Naive thymus-derived CD8-positive, alpha-beta T cell (primary cell): Measurements from ENCODE around the gene SBF1. TPM values are rescaled to one million over a fixed set of nuclear protein-coding genes. Genes with fewer than 3 reads are reported as not detected.
"Not testable (repeated sequence)": the region's sequence is repeated elsewhere in the genome, so short reads cannot be mapped to it uniquely, and the experiment has no call there.

Experiments
- ATAC-seq, 2 donors: fragments of 150-1000 bp; cut with Tn5 transposase in 1 of 2; sonication (Bioruptor Pico), chemical (Tn5 transposase) in 1 of 2; 1 replicate in 1 of 2; 2 replicates in 1 of 2; pipeline ENCODE4 v1.10.0; 2021; ENCODE audit warnings: mild to moderate bottlenecking in 2 of 2, moderate library complexity in 2 of 2
- POLR2A ChIA-PET: fragments of 350-600 bp; sonication (Branson Sonifier 250); formaldehyde crosslinking; loops from one replicate; lab custom pipeline; 2021; ENCODE audit warnings: antibody characterized with exemption; lab: Charles Lee
- DNase-seq, 10 donors: peaks; one replicate each; pipeline versions ENCODE4 v3.0.0 to v3.0.0-alpha.2; 2020 to 2022
- H3K27ac Mint-ChIP-seq, 10 donors: one replicate each; pipeline ENCODE4 v1.8.0; 2020 to 2022; ENCODE audit warnings: mild to moderate bottlenecking in 10 of 10, mixed read lengths in 10 of 10, moderate library complexity in 4 of 10, inconsistent platforms in 1 of 10
- H3K27me3 Mint-ChIP-seq, 5 donors: one replicate each; pipeline ENCODE4 v1.8.0; 2021 to 2022; ENCODE audit warnings: mixed read lengths in 5 of 5
- H3K36me3 Mint-ChIP-seq, 3 donors: one replicate each; pipeline ENCODE4 v1.8.0; 2020 to 2022; ENCODE audit warnings: mixed read lengths in 3 of 3, mild to moderate bottlenecking in 2 of 3, inconsistent platforms in 1 of 3
- H3K4me1 Mint-ChIP-seq, 4 donors: one replicate each; pipeline ENCODE4 v1.8.0; 2021 to 2022; ENCODE audit warnings: mixed read lengths in 4 of 4
- H3K4me3 Mint-ChIP-seq, 10 donors: one replicate each; pipeline ENCODE4 v1.8.0; 2020 to 2022; ENCODE audit warnings: mild to moderate bottlenecking in 10 of 10, mixed read lengths in 10 of 10, moderate library complexity in 6 of 10, inconsistent platforms in 1 of 10
- H3K9me3 Mint-ChIP-seq, 9 donors: one replicate each; pipeline ENCODE4 v1.8.0; 2020 to 2022; ENCODE audit warnings: mixed read lengths in 9 of 9, mild to moderate bottlenecking in 3 of 9, inconsistent platforms in 1 of 9, moderate library complexity in 1 of 9
- polyA plus RNA-seq, 3 donors: library from polyadenylated mRNA; unstranded; fragments of 300-500 nt; fragmentation: Illumina TruSeq; gene quantifications; one replicate each; pipeline ENCODE4 v1.2.3, GENCODE V29; 2021
- total RNA-seq, 8 experiments: library from RNA in 2 of 8; stranded (reverse) in 2 of 8; gene quantifications; one replicate each; pipeline ENCODE4 v1.2.3 and lab custom pipeline; 2021 to 2026

Gene SBF1, protein sequence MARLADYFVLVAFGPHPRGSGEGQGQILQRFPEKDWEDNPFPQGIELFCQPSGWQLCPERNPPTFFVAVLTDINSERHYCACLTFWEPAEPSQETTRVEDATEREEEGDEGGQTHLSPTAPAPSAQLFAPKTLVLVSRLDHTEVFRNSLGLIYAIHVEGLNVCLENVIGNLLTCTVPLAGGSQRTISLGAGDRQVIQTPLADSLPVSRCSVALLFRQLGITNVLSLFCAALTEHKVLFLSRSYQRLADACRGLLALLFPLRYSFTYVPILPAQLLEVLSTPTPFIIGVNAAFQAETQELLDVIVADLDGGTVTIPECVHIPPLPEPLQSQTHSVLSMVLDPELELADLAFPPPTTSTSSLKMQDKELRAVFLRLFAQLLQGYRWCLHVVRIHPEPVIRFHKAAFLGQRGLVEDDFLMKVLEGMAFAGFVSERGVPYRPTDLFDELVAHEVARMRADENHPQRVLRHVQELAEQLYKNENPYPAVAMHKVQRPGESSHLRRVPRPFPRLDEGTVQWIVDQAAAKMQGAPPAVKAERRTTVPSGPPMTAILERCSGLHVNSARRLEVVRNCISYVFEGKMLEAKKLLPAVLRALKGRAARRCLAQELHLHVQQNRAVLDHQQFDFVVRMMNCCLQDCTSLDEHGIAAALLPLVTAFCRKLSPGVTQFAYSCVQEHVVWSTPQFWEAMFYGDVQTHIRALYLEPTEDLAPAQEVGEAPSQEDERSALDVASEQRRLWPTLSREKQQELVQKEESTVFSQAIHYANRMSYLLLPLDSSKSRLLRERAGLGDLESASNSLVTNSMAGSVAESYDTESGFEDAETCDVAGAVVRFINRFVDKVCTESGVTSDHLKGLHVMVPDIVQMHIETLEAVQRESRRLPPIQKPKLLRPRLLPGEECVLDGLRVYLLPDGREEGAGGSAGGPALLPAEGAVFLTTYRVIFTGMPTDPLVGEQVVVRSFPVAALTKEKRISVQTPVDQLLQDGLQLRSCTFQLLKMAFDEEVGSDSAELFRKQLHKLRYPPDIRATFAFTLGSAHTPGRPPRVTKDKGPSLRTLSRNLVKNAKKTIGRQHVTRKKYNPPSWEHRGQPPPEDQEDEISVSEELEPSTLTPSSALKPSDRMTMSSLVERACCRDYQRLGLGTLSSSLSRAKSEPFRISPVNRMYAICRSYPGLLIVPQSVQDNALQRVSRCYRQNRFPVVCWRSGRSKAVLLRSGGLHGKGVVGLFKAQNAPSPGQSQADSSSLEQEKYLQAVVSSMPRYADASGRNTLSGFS (N-terminal part only)
- 100 to 1,000 TPM; 221 to 222 TPM for total RNA-seq
- 10 to 100 TPM; 17.1 to 37.4 (median 17.6) TPM for polyA plus RNA-seq
- total RNA-seq (lab: John Stamatoyannopoulos, UW), result 380 to 764 (median 452) reads per million in 6 experiments

DNA sequence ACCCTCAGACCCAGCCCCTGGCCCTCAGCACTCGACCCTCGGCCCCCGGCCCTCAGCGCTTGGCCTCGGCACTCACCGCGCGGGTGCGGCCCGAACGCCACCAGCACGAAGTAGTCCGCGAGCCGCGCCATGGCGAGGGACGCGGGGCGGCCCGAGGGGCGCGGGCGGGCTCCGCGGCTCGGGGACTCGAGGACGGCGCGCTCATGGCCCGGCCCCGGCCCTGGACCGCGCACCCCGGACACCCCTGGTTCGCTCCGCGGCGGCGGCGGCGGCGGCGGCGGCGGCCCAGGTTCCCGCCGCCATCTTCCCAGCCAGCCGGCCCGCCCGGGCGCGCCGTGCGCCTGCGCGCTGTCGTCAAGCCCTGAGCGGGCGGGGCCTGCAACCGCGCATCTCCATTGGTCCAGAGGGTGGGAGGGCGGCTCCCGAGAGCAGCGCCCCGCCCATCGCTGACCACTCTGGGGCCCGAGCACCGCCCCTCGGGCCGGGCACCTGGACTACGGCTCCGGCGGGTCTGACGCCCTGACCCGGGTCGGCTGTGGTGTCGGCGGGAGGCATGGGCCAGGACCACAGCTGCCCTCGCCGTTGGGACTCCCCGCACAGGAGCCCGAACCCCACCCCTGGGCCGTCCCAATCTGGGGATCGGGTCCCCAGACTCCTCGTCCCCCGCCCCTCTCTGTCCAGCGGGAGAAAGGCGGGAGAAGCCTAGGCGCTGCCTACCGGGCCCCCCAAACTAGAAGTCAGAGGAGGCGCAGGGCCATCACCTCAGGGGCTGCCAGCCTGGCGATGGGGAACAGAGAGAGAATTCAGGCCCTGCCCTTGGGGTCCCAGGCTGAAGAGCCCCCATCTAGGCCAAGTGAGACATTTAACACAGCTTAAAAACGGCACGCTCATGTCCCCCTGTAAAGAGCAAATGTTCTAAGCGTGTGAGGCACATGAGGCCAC is at the start of gene SBF1:
Gene SBF1, minus strand, starts transcription at position 326 of the 942 bp plus-strand sequence. Its CDS starts 195 bp downstream, at position 131.
- Mint-ChIP-seq H3K27me3 (peaks cover 0 to 4% (median 0%) of the 10 kb centered on the region in 5 donors), H3K4me3 (peak within 1 kb of the TSS; percentile 86 to 98 (median 94)), H3K9me3 (peaks cover 0 to 2% (median 0%) of the 10 kb centered on the region in 9 donors), H3K27ac (peak within 1 kb of the TSS; percentile 89 to 98 (median 96)), H3K4me1 (peaks cover 23 to 51% (median 49%) of the 10 kb centered on the region in 4 donors), H3K36me3 (peaks cover 0 to 5% (median 2%) of the 10 kb centered on the region in 3 donors)
- ATAC-seq, result peak; percentile 66
- DNase-seq, result peak; percentile 74 to 91 (median 86)
- POLR2A ChIA-PET, result interaction anchor here (0.8 to 1.7 kb wide), 3 partner anchors 10 to 33 kb away, joined by 3 to 5 read pairs (median 4); partner anchors contain the start of genes LMF2 and NCAPH2

DNA sequence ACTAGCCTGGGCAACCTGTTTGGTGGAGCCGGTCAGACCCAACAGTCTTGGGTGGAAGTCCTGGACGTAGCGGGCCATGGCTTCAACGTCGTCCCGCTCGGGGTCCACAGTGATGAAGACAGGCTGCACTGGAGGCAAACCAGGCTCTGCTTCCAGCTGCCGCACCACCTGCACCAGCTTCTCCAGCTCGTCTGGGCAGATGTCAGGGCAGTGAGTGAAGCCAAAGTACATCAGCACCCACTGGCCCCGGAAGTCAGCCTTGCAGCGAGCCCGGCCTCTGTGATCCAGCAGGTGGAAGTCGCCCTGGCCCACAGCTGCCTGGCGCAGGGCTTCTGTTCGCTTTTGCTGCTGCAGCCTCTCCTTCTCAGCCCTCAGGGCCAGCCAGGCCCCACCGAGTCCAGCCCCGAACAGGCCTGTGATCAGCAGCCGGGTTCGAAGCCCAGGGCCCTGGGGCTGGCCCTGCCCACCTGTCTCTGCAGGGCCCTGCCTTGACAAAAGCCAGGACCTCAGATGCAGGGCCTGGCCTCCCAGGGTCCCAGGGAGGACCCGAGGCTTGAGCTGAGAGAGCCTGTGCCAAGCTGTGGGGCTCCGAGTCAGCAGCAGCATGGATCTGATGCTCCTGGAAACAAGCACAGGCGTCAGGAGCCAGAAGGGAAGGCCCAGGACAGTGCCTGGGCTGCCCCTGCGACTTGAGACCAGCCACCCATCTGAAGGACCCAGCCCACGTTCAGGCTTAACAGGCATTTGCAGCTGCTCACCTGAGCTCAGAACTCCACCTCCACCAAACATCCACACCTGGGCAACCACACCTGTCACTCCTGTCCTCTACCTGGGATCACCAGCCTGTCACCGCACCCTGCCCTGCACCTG is 49.2 kb upstream of the SBF1 start:
- Mint-ChIP-seq H3K36me3 (peaks cover 0 to 19% (median 0%) of the 10 kb centered on the region in 3 donors), H3K4me1 (peaks cover 18 to 38% (median 32%) of the 10 kb centered on the region in 4 donors), H3K4me3 (peak overlapping the region; percentile 72 to 91 (median 86)), H3K27me3 (no peaks in the 10 kb centered on the region), H3K27ac (peak overlapping the region; percentile 70 to 94 (median 88)), H3K9me3 (no peaks in the 10 kb centered on the region)
- DNase-seq (no peak), ATAC-seq (no peak)
- POLR2A ChIA-PET, result interaction anchor here (0.8 to 6.6 kb wide), 7 partner anchors 14 to 272 kb away, joined by 3 to 128 read pairs (median 13); partner anchors contain the start of genes CHKB, HDAC10, LMF2 and NCAPH2

DNA sequence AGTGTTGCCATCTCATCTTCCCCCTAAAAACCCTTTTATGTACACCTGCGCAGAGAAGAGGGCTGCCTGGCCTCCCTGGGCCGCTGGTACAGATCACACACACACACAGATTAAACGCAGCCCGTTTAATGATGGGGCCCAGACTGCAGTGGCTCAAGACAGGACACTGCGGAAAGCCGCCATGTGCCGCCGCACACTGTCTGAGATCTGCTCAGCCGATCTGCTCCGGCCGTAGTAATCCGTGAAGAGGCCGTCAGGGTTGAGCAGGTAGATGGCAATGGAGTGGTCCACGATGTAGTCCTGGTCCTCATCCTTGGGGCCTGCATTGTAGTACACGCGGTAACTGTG is 48.6 kb upstream of the SBF1 start:
- peak overlapping the region in 1 of 10 donors; percentile 13 for H3K27ac Mint-ChIP-seq

DNA sequence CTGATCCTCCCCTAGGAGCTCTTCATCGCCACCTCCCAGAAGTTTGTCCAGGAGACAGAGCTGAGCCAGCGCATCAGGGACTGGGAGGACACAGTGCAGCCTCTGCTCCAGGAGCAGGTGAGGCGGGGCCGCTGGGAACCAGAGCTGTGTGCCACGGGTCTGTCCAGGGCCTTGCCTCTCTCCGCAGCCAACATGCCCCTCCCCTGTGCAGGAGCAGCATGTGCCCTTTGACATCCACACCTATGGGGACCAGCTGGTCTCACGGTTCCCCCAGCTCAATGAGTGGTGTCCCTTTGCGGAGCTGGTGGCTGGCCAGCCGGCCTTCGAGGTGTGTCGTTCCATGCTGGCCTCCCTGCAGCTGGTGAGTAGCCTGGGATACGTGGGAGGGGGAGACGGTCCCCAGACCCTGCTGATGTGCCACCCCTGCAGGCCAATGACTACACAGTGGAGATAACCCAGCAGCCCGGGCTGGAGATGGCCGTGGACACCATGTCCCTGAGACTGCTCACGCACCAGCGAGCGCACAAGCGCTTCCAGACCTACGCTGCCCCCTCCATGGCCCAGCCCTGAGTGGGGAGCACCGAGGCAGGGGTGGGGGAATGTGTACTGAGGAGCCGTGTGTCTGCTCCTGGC is 48.1 kb upstream of the SBF1 start:
- peaks cover 14 to 28% (median 22%) of the 10 kb centered on the region in 4 donors for H3K4me1 Mint-ChIP-seq
- no peak overlapping the region for H3K27ac Mint-ChIP-seq
- no peaks in the 10 kb centered on the region for H3K27me3 Mint-ChIP-seq
- POLR2A ChIA-PET, result interaction anchor here (1.2 to 5.6 kb wide), 5 partner anchors 15 to 180 kb away, joined by 3 to 128 read pairs (median 3); partner anchors contain the start of genes KLHDC7B, LMF2, NCAPH2 and PPP6R2
- peak overlapping the region in 6 of 10 donors; percentile 22 to 58 (median 44) for H3K4me3 Mint-ChIP-seq
- H3K36me3 Mint-ChIP-seq, result peaks cover 0 to 24% (median 1%) of the 10 kb centered on the region in 3 donors
- no peak for DNase-seq
- no peaks in the 10 kb centered on the region for H3K9me3 Mint-ChIP-seq
- ATAC-seq, result no peak

More for the DNA sequence above, 48.6 kb upstream of the SBF1 start:
- Mint-ChIP-seq H3K4me3 (peak overlapping the region in 6 of 10 donors; percentile 22 to 58 (median 47)), H3K27me3 (no peaks in the 10 kb centered on the region), H3K9me3 (no peaks in the 10 kb centered on the region), H3K4me1 (peaks cover 16 to 33% (median 27%) of the 10 kb centered on the region in 4 donors), H3K36me3 (peaks cover 0 to 24% (median 1%) of the 10 kb centered on the region in 3 donors)
- no peak for DNase-seq
- POLR2A ChIA-PET, result interaction anchor here (1.2 to 5.6 kb wide), 3 partner anchors 15 to 180 kb away, joined by 3 to 128 read pairs (median 3); partner anchors contain the start of genes KLHDC7B, LMF2, NCAPH2 and PPP6R2
- ATAC-seq, result no peak

DNA sequence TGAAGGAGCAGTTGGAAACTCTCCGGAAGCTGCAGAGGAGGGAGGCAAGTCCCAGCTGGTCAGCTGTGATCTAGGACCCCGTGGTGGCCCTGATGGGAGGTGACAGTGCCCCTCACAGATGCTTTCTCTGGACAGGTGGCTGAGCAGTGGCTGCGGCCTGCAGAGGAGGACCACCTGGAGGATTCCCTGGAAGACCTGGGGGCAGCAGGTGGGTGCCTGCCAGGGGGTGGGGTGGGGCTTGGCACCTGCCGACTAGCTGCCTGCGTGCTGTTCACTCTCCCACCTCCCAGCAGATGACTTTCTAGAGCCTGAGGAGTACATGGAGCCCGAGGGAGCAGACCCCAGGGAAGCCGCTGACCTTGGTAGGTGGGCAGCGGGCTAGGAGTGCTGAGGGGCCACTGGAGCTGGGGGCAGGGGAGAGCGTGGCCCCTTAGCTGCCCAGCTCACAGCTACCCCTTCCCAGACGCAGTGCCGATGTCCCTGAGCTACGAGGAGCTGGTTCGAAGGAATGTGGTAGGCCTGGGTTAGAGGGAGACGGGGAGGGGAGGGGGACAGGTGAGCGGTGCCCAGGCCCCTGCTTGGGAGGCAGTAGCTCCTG is 47.5 kb upstream of the SBF1 start:
- Mint-ChIP-seq H3K9me3 (no peaks in the 10 kb centered on the region), H3K27me3 (no peaks in the 10 kb centered on the region), H3K4me3 (peak overlapping the region in 2 of 10 donors; percentile 4 to 34), H3K4me1 (peaks cover 12 to 22% (median 17%) of the 10 kb centered on the region in 4 donors), H3K36me3 (peaks cover 0 to 28% (median 1%) of the 10 kb centered on the region in 3 donors), H3K27ac (no peak overlapping the region)
- POLR2A ChIA-PET, result interaction anchor here (1.2 to 5.6 kb wide), 5 partner anchors 14 to 179 kb away, joined by 3 to 128 read pairs (median 3); partner anchors contain the start of genes KLHDC7B, LMF2, NCAPH2 and PPP6R2
- no peak for DNase-seq
- no peak for ATAC-seq

DNA sequence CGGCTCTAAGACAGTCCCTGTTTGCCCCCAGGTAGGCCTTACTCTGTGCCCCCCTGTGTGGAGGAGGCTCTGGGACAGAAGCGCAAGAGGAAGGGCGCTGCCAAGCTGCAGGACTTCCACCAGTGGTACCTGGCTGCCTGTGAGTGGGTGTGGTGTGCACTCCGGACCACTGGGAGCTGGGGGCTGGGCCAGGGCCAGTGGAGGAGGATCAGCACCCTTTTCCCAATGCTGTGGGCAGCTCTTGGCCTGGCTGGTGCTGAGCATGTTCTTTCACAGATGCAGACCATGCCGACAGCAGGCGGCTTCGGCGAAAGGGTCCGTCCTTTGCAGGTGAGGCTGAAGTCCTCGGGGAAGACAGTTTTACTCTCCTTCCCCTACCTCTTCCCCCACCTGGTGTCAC is 46.9 kb upstream of the SBF1 start:
- no peak overlapping the region for H3K27ac Mint-ChIP-seq

DNA sequence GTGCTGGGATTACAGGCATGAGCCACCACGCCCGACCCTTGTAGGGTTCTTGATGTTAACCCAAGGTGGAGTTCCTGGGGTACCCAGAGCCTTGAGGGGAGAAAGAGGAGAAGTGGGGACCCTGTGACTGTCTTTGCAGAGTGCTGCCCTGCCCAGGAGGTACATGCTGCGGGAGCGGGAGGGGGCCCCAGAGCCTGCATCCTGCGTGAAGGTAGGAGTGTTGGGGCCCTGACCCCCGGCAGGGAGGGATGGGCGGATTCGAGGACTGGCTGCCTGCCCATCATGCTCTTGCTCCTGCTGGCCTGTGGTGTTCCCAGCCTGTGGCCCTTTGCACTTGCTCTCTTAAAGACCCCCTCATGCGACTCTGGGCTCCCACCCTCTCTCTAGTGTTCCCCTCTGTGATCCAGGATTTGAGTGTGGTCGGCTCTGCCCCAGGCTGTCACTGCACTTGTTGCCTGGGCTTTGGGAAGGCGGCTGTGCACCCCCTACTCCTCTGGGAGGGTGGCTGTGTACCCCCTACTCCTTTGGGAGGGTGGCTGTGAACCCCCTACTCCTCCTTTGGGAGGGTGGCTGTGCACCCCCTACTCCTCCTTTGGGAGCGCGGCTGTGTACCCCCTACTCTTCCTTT is 46.1 kb upstream of the SBF1 start:
- no peaks in the 10 kb centered on the region for H3K9me3 Mint-ChIP-seq
- peaks cover 0 to 36% (median 1%) of the 10 kb centered on the region in 3 donors for H3K36me3 Mint-ChIP-seq
- no peak for ATAC-seq
- peak overlapping the region in 1 of 10 donors; percentile 32 for H3K4me3 Mint-ChIP-seq
- H3K4me1 Mint-ChIP-seq, result peaks cover 8 to 19% (median 10%) of the 10 kb centered on the region in 4 donors
- DNase-seq, result no peak
- POLR2A ChIA-PET, result interaction anchor here (5.6 kb wide), 1 partner anchor 13 kb away, joined by 128 read pairs; the partner anchor contains the start of genes LMF2 and NCAPH2
- peak overlapping the region in 1 of 10 donors; percentile 50 for H3K27ac Mint-ChIP-seq
- H3K27me3 Mint-ChIP-seq, result no peaks in the 10 kb centered on the region

More for the DNA sequence above, 46.9 kb upstream of the SBF1 start:
- H3K4me1 Mint-ChIP-seq, result peaks cover 7 to 17% (median 11%) of the 10 kb centered on the region in 4 donors
- H3K4me3 Mint-ChIP-seq, result no peak overlapping the region
- no peak for ATAC-seq
- no peaks in the 10 kb centered on the region for H3K9me3 Mint-ChIP-seq
- H3K27me3 Mint-ChIP-seq, result no peaks in the 10 kb centered on the region
- no peak for DNase-seq
- POLR2A ChIA-PET, result interaction anchor here (1.4 to 5.6 kb wide), 2 partner anchors 13 to 41 kb away, joined by 3 to 128 read pairs; partner anchors contain the start of genes LMF2, NCAPH2 and SYCE3
- H3K36me3 Mint-ChIP-seq, result peaks cover 0 to 28% (median 1%) of the 10 kb centered on the region in 3 donors

DNA sequence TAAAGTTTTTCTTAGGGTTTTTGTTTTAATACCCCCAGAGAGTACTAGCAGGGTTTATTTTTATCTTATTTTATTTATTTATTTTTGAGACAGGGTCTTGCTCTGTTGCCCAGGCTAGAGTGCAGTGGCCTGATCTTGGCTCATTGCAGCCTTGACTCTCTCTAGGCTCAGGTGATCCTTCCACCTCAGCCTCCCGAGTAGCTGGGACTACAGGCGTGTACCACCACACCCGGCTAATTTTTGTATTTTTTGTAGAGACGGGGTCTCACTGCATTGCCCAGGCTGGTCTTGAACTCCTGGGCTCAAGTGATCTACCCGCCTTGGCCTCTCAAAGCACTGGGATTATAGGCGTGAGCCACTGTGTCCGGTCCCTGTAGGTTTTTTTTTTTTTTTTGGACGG is 45.3 kb upstream of the SBF1 start:
- POLR2A ChIA-PET, H3K4me3 Mint-ChIP-seq, DNase-seq, H3K27me3 Mint-ChIP-seq, H3K9me3 Mint-ChIP-seq, ATAC-seq: not testable (repeated sequence)
- Mint-ChIP-seq H3K27ac (peak overlapping the region in 1 of 10 donors; percentile 34), H3K4me1 (peaks cover 9 to 23% (median 14%) of the 10 kb centered on the region in 4 donors), H3K36me3 (peaks cover 0 to 39% (median 3%) of the 10 kb centered on the region in 3 donors)
